SK-N-SH (cell line): ENCODE data around the gene SPACDR. TPM values are rescaled to one million over a fixed set of nuclear protein-coding genes. Genes with fewer than 3 reads are reported as not detected.
A peak's percentile ranks its signal among the peaks of the same experiment; 100 is the strongest.

Experiments used
- CHD2 ChIP-seq: fragments of 150-350 bp; IDR thresholded peaks from 2 replicates; pipeline ENCODE4 v1.6.1; 2018; ENCODE audit warnings: low read length; ENCODE audit not compliant: partially characterized antibody
- ELF1 ChIP-seq: IDR thresholded peaks from 2 replicates; pipeline ENCODE4 v1.4.0; 2012
- EP300 ChIP-seq, 2 experiments: IDR thresholded peaks; 2 replicates each; pipeline versions ENCODE4 v1.4.0 to v1.6.1; 2012; ENCODE audit warnings: borderline replicate concordance in 1 of 2, low read depth in 1 of 2, low read length in 1 of 2
- FOXM1 ChIP-seq: IDR thresholded peaks from 2 replicates; pipeline ENCODE4 v1.4.0; 2012; ENCODE audit warnings: low read depth, mild to moderate bottlenecking
- JUND ChIP-seq: IDR thresholded peaks from 2 replicates; pipeline ENCODE4 v1.4.0; 2012
- MXI1 ChIP-seq: IDR thresholded peaks from 2 replicates; pipeline ENCODE4 v1.6.1; 2012; ENCODE audit warnings: mild to moderate bottlenecking, low read depth, low read length, improper control_type of control experiment
- RAD21 ChIP-seq: IDR thresholded peaks from 2 replicates; pipeline ENCODE4 v1.6.1; 2012; ENCODE audit warnings: mild to moderate bottlenecking, low read length
- RCOR1 ChIP-seq: fragments of 150-350 bp; IDR thresholded peaks from 2 replicates; pipeline ENCODE4 v1.6.1; 2017; ENCODE audit warnings: antibody characterized with exemption, low read length
- RFX5 ChIP-seq: IDR thresholded peaks from 2 replicates; pipeline ENCODE4 v1.6.1; 2012; ENCODE audit warnings: mild to moderate bottlenecking, improper control_type of control experiment, low read length
- SMC3 ChIP-seq: IDR thresholded peaks from 2 replicates; pipeline ENCODE4 v1.6.1; 2012; ENCODE audit warnings: low read depth, low read length, improper control_type of control experiment
- TAF1 ChIP-seq: IDR thresholded peaks from 2 replicates; pipeline ENCODE4 v1.6.1; 2012; ENCODE audit warnings: low read depth, mild to moderate bottlenecking, low read length, moderate library complexity, borderline replicate concordance
- TCF12 ChIP-seq: IDR thresholded peaks from 2 replicates; pipeline ENCODE4 v1.4.0; 2012
- YY1 ChIP-seq: IDR thresholded peaks from 2 replicates; pipeline ENCODE4 v1.4.0; 2012; ENCODE audit warnings: low read depth, mild to moderate bottlenecking
- polyA plus RNA-seq, 3 experiments: library from polyadenylated mRNA; depleted of rRNA; stranded (reverse); fragments of >200 nt; gene quantifications; 2 replicates each; pipeline ENCODE4 v1.2.3, GENCODE V29; 2012
- TF ChIP-seq, protein P1 (sequence below): IDR thresholded peaks from 2 replicates; pipeline ENCODE4 v1.4.0; 2012; ENCODE audit warnings: low read depth, borderline replicate concordance
- TF ChIP-seq, protein P2 (sequence below): IDR thresholded peaks from 2 replicates; pipeline ENCODE4 v1.4.0; 2012; ENCODE audit warnings: low read depth
- TF ChIP-seq, protein P3 (sequence below): IDR thresholded peaks from 2 replicates; pipeline ENCODE4 v1.6.1; 2012; ENCODE audit warnings: mild to moderate bottlenecking, low read depth, low read length, moderate library complexity

Gene SPACDR
- polyA plus RNA-seq, 1 of the 3 experiments (the other 2 are of a cell fraction), result 1.5 TPM

DNA sequence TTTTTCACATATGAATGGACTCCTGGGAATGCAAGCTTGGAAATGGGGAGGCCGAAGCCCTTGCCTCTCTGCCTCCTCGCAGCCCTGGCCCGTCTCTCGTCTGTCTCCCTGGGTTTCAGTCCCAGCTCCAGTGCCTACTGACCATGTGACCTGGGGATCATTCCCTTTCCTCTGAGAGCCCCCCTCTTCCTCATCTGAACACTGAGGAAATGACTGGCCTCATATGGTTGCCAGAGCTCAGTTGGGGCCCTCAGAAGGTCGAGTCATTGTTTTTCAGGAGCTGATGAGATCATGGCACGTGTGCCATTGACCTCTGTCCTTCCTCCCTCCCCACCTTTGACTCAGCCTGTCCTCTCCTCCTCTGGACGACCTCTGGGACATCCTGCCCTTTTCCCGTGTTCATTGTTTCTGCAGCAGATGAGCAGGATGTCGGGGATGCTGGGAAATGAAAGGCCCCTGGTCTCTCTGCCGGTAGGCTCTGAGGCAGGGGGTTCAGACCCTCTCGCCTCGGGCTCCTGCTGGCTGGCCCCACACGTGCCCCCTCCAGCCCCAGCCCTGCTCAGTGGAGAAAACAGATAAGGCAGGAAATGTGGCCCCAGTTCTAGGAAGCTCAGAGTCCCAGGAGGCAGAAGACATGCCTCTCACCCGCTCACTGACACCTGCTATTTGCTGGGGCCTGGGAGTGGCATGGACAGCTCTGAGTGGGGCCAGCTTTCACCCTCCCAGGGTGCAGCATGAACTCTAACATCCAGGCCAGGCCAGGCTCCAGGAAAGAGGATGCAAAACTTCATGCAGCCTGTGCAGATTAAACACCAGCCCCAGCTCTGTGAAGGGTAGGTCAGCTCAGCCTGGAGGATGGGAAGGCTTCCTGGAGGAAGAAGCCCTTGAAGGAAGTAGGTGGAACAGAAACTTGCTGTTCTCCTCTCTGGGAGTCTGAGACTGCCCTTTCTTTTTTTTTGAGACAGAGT, 19.5 kb downstream of the SPACDR start (continued):
- no peak for TF ChIP-seq ELF1
- TF ChIP-seq, protein P1, sequence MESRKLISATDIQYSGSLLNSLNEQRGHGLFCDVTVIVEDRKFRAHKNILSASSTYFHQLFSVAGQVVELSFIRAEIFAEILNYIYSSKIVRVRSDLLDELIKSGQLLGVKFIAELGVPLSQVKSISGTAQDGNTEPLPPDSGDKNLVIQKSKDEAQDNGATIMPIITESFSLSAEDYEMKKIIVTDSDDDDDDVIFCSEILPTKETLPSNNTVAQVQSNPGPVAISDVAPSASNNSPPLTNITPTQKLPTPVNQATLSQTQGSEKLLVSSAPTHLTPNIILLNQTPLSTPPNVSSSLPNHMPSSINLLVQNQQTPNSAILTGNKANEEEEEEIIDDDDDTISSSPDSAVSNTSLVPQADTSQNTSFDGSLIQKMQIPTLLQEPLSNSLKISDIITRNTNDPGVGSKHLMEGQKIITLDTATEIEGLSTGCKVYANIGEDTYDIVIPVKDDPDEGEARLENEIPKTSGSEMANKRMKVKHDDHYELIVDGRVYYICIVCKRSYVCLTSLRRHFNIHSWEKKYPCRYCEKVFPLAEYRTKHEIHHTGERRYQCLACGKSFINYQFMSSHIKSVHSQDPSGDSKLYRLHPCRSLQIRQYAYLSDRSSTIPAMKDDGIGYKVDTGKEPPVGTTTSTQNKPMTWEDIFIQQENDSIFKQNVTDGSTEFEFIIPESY, result no peak
- TF ChIP-seq, protein P2, sequence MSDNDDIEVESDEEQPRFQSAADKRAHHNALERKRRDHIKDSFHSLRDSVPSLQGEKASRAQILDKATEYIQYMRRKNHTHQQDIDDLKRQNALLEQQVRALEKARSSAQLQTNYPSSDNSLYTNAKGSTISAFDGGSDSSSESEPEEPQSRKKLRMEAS, result peak; percentile 87
- TF ChIP-seq SMC3, result no peak
- peak; percentile 75 for TF ChIP-seq TCF12
- TF ChIP-seq YY1, result no peak
- 0 out of 2 replicates have a peak, but pooled peaks have one; percentile 15 for TF ChIP-seq TAF1
- TF ChIP-seq EP300 (IDR thresholded peaks at IDR 0.05; ENCODE audit: borderline replicate concordance in 1 of 2, low read depth in 1 of 2, low read length in 1 of 2), result no peak
- TF ChIP-seq, protein P3, sequence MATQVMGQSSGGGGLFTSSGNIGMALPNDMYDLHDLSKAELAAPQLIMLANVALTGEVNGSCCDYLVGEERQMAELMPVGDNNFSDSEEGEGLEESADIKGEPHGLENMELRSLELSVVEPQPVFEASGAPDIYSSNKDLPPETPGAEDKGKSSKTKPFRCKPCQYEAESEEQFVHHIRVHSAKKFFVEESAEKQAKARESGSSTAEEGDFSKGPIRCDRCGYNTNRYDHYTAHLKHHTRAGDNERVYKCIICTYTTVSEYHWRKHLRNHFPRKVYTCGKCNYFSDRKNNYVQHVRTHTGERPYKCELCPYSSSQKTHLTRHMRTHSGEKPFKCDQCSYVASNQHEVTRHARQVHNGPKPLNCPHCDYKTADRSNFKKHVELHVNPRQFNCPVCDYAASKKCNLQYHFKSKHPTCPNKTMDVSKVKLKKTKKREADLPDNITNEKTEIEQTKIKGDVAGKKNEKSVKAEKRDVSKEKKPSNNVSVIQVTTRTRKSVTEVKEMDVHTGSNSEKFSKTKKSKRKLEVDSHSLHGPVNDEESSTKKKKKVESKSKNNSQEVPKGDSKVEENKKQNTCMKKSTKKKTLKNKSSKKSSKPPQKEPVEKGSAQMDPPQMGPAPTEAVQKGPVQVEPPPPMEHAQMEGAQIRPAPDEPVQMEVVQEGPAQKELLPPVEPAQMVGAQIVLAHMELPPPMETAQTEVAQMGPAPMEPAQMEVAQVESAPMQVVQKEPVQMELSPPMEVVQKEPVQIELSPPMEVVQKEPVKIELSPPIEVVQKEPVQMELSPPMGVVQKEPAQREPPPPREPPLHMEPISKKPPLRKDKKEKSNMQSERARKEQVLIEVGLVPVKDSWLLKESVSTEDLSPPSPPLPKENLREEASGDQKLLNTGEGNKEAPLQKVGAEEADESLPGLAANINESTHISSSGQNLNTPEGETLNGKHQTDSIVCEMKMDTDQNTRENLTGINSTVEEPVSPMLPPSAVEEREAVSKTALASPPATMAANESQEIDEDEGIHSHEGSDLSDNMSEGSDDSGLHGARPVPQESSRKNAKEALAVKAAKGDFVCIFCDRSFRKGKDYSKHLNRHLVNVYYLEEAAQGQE, result no peak
- no peak for TF ChIP-seq MXI1
- no peak for TF ChIP-seq RCOR1
- TF ChIP-seq RFX5, result no peak
- no peak for TF ChIP-seq FOXM1
- TF ChIP-seq RAD21, result no peak
- no peak; the same call in 1 of the 2 replicates for TF ChIP-seq JUND
- no peak for TF ChIP-seq CHD2
- TF ChIP-seq, all 33 proteins: peak for 7
